Neural cell (in vitro differentiated cells): ENCODE results near the gene MUC22. TPM values are rescaled to one million over a fixed set of nuclear protein-coding genes. Genes with fewer than 3 reads are reported as not detected.

Source experiments
- H2AFZ ChIP-seq: fragments of 200-600, 300-800 bp; sonication (generic), shearing (Covaris generic); 2 replicates; pipeline ENCODE4 v1.6.0; 2014; ENCODE audit warnings: low read depth, mild to moderate bottlenecking, antibody characterized with exemption, low read length, moderate library complexity
- H3F3A ChIP-seq: fragments of 200-600 bp; shearing (Covaris generic); 2 replicates; pipeline ENCODE4 v1.6.1; 2016; ENCODE audit warnings: mild to moderate bottlenecking, moderate library complexity, mixed read lengths, antibody characterized with exemption, low read length; ENCODE audit not compliant: insufficient read depth, poor library complexity, severe bottlenecking
- H3K27ac ChIP-seq: fragments of 200-600, 300-800 bp; sonication (generic), shearing (Covaris generic); 2 replicates; pipeline ENCODE4 v1.5.1; 2014; ENCODE audit warnings: mild to moderate bottlenecking, low read length, moderate library complexity
- H3K27me3 ChIP-seq: fragments of 300-800, 200-600 bp; sonication (generic), shearing (Covaris generic); 2 replicates; pipeline ENCODE4 v1.6.0; 2014; ENCODE audit warnings: mild to moderate bottlenecking, low read depth, low read length, moderate library complexity; ENCODE audit not compliant: insufficient read depth
- H3K36me3 ChIP-seq: fragments of 300-800, 200-600 bp; sonication (generic), shearing (Covaris generic); 2 replicates; pipeline ENCODE4 v1.5.1; 2014; ENCODE audit warnings: mild to moderate bottlenecking, antibody characterized with exemption, low read length, moderate library complexity; ENCODE audit not compliant: insufficient read depth
- H3K4me2 ChIP-seq: fragments of 300-800, 200-600 bp; sonication (generic), shearing (Covaris generic); 2 replicates; pipeline ENCODE4 v1.6.0; 2014; ENCODE audit warnings: mild to moderate bottlenecking, low read length
- H3K4me3 ChIP-seq: fragments of 300-800, 200-600 bp; sonication (generic), shearing (Covaris generic); 2 replicates; pipeline ENCODE4 v1.5.1; 2014; ENCODE audit warnings: mild to moderate bottlenecking, low read length, moderate library complexity
- H3K79me2 ChIP-seq: fragments of 200-600 bp; shearing (Covaris generic); replicated peaks from 2 replicates; pipeline ENCODE4 v1.6.0; 2014; ENCODE audit warnings: mild to moderate bottlenecking, low read length, moderate library complexity; ENCODE audit not compliant: insufficient read depth
- H3K9ac ChIP-seq: fragments of 300-800, 200-600 bp; sonication (generic), shearing (Covaris generic); 2 replicates; pipeline ENCODE4 v1.6.1; 2016; ENCODE audit warnings: mild to moderate bottlenecking, low read length, mixed read lengths
- H3K9me2 ChIP-seq: fragments of 200-600 bp; shearing (Covaris generic); 2 replicates; pipeline ENCODE4 v1.6.1; 2016; ENCODE audit warnings: mild to moderate bottlenecking, low read length, mixed read lengths; ENCODE audit not compliant: insufficient read depth
- H3K9me3 ChIP-seq: fragments of 200-600, 300-800 bp; sonication (generic), shearing (Covaris generic); 2 replicates; pipeline ENCODE4 v1.6.1; 2016; ENCODE audit warnings: mild to moderate bottlenecking, mixed run types, low read length, moderate library complexity, mixed read lengths
- H4K20me1 ChIP-seq: fragments of 200-600 bp; shearing (Covaris generic); 2 replicates; pipeline ENCODE4 v1.6.1; 2016; ENCODE audit warnings: mild to moderate bottlenecking, mixed run types; ENCODE audit not compliant: insufficient read depth
- CTCF ChIP-seq: fragments of 450-650 bp; IDR thresholded peaks from 2 replicates; pipeline ENCODE4 v1.5.1; 2014; ENCODE audit warnings: antibody characterized with exemption, mild to moderate bottlenecking, moderate library complexity; ENCODE audit not compliant: poor library complexity, severe bottlenecking
- EP300 ChIP-seq: fragments of 450-650 bp; conservative IDR thresholded peaks from 2 replicates; pipeline ENCODE4 v1.6.1; 2014; ENCODE audit warnings: antibody characterized with exemption, mild to moderate bottlenecking, moderate library complexity; ENCODE audit not compliant: poor library complexity, severe bottlenecking
- EZH2 ChIP-seq: fragments of 200-600, 300-800 bp; shearing (Covaris generic), sonication (generic); IDR thresholded peaks from 2 replicates; pipeline ENCODE4 v1.6.1; 2014; ENCODE audit warnings: antibody characterized with exemption, low read length, borderline replicate concordance, mild to moderate bottlenecking; ENCODE audit not compliant: insufficient read depth, poor library complexity, severe bottlenecking
- MXI1 ChIP-seq: fragments of 450-650 bp; conservative IDR thresholded peaks from 2 replicates; pipeline ENCODE4 v1.6.1; 2014; ENCODE audit warnings: antibody characterized with exemption, mild to moderate bottlenecking; ENCODE audit not compliant: poor library complexity, severe bottlenecking
- POLR2AphosphoS5 ChIP-seq: IDR thresholded peaks from 2 replicates; pipeline ENCODE4 v1.6.1; 2012
- RAD21 ChIP-seq: fragments of 450-650 bp; conservative IDR thresholded peaks from 2 replicates; pipeline ENCODE4 v1.6.1; 2014; ENCODE audit warnings: antibody characterized with exemption, mild to moderate bottlenecking, moderate library complexity
- SMC3 ChIP-seq: fragments of 450-650 bp; conservative IDR thresholded peaks from 2 replicates; pipeline ENCODE4 v1.6.1; 2014; ENCODE audit warnings: antibody characterized with exemption, mild to moderate bottlenecking, moderate library complexity; ENCODE audit not compliant: poor library complexity
- TAF1 ChIP-seq: IDR thresholded peaks from 2 replicates; pipeline ENCODE4 v1.6.1; 2012; ENCODE audit warnings: low read depth
- polyA plus RNA-seq: library from polyadenylated mRNA; depleted of rRNA; stranded (reverse); fragments of >200 nt; gene quantifications from 2 replicates; pipeline ENCODE4 v1.2.3, GENCODE V29; 2014
- TF ChIP-seq, protein P1 (sequence below): IDR thresholded peaks from 2 replicates; pipeline ENCODE4 v1.6.1; 2012; ENCODE audit warnings: borderline replicate concordance

The MUC22 gene
- polyA plus RNA-seq, 1 donor from 2014 or later: not detected

DNA sequence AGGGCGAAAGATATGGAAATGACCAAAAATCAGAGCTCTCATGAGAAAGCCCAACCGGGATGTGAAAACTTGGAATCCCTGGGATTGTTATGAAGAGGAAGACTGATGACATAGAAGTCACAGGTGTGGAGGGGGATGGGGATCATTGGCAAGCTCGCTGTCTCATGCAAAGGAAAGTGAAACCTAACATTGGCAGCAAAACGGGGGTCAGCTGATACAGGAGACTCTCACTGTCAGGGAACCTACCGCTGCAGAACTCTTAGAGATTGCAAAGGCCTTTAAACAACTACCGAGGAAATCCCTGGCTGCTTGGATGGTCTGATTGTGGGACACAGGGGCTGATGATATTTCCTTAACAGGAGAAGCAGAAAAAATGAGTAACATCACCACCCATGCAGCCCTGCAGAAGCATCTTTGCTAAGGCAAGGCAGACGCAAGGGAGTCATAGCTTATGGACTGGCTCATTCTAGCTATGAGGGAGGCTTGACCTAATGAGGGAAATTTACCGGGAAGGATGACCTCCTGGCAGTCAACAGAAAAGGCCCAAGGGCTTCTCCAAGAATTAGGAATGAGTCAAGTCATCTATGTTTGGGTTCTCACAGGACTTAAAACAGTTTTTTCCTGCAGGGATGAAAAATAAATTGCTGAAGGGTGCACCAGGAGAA is 19.7 kb upstream of the MUC22 start:
- H3K9me3 ChIP-seq: no peaks in the 10 kb centered on the region
- no peak overlapping the region for H3K4me2 ChIP-seq
- H3K4me3 ChIP-seq: no peak overlapping the region
- no peaks in the 10 kb centered on the region for H3K36me3 ChIP-seq
- no peak overlapping the region for H3K27ac ChIP-seq
- no peaks in the 10 kb centered on the region for H3K9me2 ChIP-seq
- H3F3A ChIP-seq: no peaks in the 10 kb centered on the region
- no peaks in the 10 kb centered on the region for H3K27me3 ChIP-seq
- H3K9ac ChIP-seq: no peak overlapping the region
- H3K79me2 ChIP-seq: no peaks in the 10 kb centered on the region
- H2AFZ ChIP-seq: no peak overlapping the region
- TF ChIP-seq TAF1: no peak
- TF ChIP-seq POLR2AphosphoS5: no peak
- no peak for TF ChIP-seq SMC3
- TF ChIP-seq EZH2: no peak
- no peaks in the 10 kb centered on the region for H4K20me1 ChIP-seq

- H3K4me3 ChIP-seq: no peak overlapping the region
- H3K27ac ChIP-seq: no peak overlapping the region
- no peaks in the 10 kb centered on the region for H3K79me2 ChIP-seq
- H3K36me3 ChIP-seq: no peaks in the 10 kb centered on the region
- no peaks in the 10 kb centered on the region for H3K9me2 ChIP-seq
- H2AFZ ChIP-seq: no peak overlapping the region
- no peaks in the 10 kb centered on the region for H3F3A ChIP-seq
- no peak overlapping the region for H3K9ac ChIP-seq
- TF ChIP-seq, protein P1, sequence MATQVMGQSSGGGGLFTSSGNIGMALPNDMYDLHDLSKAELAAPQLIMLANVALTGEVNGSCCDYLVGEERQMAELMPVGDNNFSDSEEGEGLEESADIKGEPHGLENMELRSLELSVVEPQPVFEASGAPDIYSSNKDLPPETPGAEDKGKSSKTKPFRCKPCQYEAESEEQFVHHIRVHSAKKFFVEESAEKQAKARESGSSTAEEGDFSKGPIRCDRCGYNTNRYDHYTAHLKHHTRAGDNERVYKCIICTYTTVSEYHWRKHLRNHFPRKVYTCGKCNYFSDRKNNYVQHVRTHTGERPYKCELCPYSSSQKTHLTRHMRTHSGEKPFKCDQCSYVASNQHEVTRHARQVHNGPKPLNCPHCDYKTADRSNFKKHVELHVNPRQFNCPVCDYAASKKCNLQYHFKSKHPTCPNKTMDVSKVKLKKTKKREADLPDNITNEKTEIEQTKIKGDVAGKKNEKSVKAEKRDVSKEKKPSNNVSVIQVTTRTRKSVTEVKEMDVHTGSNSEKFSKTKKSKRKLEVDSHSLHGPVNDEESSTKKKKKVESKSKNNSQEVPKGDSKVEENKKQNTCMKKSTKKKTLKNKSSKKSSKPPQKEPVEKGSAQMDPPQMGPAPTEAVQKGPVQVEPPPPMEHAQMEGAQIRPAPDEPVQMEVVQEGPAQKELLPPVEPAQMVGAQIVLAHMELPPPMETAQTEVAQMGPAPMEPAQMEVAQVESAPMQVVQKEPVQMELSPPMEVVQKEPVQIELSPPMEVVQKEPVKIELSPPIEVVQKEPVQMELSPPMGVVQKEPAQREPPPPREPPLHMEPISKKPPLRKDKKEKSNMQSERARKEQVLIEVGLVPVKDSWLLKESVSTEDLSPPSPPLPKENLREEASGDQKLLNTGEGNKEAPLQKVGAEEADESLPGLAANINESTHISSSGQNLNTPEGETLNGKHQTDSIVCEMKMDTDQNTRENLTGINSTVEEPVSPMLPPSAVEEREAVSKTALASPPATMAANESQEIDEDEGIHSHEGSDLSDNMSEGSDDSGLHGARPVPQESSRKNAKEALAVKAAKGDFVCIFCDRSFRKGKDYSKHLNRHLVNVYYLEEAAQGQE: no peak
- no peak for TF ChIP-seq SMC3
- TF ChIP-seq EZH2: no peak
- TF ChIP-seq MXI1: no peak
- TF ChIP-seq POLR2AphosphoS5: no peak
- TF ChIP-seq TAF1: no peak
- no peak for TF ChIP-seq RAD21
- TF ChIP-seq CTCF: no peak
- no peak for TF ChIP-seq EP300
- no peaks in the 10 kb centered on the region for H3K9me3 ChIP-seq
- no peak overlapping the region for H3K4me2 ChIP-seq
- H3K27me3 ChIP-seq: no peaks in the 10 kb centered on the region
- H4K20me1 ChIP-seq: no peaks in the 10 kb centered on the region
Observed at GRCh38 chr6:30991891-30992290, 18.4 kb upstream of the MUC22 start.
